Measurements from ENCODE around the gene URAD.

URAD gene

DNA sequence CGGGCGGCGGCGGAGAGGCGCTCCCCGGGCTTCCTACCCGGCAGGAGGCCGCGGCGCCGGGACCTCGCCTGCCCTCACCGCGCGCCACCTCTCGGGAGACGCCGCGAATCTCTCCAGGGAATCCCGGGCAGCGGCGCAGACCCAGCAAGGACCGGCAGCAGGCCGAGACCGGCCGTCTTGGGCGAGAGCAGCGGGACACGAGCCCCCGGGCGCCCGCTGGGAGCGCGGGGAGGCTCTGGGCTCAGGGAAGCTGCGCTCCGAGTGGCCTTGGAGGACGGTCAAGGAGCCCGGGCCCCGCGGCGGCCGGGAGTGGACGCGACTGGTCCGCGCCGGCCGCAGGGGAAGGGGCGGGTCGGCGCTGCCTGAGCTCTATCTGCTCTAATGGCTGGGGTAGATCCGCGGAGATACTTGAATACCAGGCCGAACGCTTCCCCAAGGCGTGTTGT lies 34.1 kb downstream of the URAD start:
- FAIRE-seq: no peak

DNA sequence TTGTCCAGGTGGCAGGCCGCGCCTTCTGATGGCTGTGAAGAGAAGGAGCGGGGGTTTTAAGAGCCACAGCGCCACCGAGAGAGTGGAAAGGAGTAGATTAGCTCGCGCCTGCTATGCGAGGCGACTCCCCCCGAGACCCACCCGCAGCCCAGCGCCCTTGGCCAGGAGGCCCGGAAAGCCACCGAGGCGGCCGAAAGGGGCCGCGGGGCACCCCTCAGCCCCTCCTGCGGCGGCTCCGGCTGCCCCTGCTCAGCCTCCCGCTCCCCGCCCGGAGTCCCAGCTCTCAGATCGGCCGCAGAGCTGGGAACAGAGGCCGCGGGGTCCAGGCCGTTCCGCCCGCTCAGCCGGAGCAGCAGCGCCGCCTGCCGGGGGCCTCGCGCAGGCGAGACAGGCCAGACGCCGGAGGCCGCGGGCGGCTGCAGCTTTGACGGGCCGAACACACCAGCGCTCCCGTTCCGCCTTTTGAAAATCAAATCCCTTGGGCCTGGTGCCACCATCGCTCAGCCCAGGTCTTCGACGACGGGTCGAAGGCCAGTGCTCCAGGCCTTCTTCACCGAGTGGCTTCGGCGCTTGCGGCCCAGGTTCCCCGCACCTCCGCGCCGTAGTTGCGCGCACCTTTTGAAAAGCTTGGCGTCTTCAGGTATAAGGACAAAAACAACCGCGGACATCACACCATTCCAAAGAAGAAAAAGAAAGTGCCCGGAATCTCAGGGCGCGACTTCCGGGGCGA lies 34.7 kb downstream of the URAD start:
- no peak for FAIRE-seq

DNA sequence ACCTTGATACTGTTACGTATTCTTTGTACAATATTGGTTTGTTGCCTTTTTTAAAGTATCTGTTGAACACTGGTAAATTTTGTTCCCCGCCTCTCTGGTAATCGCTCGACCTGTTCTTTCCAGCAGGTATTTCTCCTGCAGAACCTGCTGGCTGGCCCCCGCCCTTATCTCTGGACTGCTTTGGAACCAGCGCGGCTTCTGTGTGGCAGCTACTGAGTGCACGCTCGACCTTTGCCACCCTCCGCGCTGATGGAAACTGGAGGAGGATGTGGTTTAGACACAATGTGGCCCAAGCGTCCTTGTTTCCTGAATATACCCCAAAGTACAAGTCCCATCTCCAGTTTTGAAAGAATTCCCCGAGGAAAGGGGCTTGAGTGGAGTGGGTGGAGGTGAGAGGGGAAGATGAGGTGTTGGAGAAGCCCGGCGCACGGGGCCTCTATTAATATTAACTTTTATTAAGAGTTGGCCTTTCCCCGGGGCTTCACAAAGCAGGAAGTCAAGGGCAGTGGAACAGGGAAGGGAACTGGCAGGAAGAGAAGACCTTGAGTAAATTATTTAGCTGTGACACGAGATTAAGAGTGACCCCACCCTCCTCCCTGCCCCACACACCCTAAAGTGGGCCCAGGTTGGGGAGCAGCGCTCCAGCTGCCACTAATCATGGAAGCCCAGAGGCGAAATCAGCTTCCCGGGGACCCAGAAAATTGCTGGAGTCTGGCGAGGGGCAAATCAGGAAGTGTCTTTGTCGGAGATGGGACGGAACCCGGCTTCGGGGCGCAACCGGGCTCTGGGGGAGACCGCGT lies 35.4 kb downstream of the URAD start:
- FAIRE-seq: no peak

DNA sequence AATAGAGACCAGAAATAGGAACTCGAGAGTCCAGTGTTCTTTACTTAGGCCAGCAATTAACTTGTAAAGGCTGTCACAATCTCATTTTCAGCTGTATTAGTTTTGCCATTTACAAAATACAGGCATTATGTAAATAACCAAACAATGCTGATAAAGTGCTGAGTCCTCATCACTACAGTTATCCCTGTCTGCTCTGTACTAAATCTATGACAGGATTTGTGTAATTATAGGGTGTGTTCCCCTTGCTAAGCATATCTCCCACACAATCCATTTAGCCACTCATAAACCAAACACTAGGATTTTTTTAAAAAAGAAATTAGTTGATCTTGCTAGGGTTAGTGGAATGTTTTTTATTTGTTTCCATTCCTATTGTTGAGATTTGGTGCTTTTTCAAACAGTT lies 45.5 kb downstream of the URAD start:
- no peak for FAIRE-seq

DNA sequence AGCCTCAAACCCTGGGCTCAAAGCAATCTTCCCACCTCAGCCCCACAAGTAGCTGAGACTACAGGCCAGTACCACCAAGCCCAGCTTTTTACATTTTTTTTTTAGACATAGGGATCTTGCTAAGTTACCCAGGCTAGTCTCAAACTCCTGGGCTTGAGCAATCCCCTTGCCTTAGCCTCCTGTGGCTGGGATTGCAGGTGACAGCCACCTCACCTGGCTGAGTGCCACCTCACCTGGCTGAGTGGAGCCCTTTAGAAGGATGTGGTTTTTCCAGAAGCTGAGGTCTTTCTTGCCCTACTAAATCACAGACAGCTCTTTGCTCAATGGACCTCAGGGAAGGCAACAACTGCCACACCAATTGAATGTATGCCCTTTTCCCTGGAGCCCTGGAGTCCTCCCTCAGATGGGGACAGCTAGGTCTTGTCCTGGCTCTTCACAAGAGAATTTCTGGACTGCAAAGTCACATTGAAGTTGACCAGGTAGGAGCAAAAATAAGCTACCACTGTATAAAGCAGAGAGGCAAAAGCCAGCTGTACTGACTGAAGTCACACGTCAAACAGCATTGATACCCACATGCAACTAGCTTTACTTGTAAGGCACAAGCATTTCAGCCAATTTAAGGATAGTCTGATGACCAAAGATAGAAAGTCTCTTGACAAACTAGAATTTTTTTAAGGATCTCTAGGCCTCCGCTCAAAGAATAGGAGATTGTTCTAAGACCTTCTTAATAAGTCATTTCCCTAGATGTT lies 54.7 kb downstream of the URAD start:
- FAIRE-seq: no peak

DNA sequence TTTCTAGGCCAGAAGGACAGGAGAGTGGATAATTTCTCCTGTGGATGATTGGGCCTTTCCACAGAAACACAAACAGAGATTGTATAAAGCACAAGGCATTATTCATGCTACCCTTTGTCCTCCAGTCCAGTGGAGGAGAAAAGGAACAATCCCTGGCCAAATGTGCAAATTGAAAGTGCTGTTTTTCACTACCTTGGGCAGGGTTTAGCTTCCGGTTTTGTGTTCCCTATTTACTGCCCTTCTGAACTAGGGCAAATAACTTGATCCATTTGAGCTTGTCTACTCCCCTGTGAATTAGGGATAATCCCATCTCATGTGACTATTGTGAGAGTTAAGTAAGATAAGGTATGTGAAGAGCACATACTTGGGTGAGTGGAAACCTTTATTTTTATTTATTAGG lies 55.4 kb downstream of the URAD start:
- no peak for FAIRE-seq

DNA sequence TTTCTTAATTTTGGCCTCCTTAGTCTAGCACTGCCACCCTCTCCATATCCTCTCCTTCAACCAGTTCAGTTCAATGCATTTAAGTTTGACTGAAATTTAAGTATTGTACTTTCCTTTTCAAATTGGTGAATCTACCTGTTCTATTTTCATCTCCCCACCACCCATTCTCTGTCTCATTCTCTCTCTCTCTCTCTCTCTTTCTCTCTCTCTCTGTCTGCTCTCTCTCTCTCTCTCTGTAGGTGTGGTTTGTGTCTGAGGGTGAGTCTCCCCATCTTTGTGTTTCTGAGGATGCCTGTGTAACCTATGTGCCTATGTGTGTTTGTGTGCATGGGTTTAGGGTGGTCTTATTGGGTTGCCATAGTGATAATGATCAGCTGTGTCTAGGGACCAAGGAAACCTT lies 58.6 kb downstream of the URAD start:
- peak; percentile 33 for FAIRE-seq

DNA sequence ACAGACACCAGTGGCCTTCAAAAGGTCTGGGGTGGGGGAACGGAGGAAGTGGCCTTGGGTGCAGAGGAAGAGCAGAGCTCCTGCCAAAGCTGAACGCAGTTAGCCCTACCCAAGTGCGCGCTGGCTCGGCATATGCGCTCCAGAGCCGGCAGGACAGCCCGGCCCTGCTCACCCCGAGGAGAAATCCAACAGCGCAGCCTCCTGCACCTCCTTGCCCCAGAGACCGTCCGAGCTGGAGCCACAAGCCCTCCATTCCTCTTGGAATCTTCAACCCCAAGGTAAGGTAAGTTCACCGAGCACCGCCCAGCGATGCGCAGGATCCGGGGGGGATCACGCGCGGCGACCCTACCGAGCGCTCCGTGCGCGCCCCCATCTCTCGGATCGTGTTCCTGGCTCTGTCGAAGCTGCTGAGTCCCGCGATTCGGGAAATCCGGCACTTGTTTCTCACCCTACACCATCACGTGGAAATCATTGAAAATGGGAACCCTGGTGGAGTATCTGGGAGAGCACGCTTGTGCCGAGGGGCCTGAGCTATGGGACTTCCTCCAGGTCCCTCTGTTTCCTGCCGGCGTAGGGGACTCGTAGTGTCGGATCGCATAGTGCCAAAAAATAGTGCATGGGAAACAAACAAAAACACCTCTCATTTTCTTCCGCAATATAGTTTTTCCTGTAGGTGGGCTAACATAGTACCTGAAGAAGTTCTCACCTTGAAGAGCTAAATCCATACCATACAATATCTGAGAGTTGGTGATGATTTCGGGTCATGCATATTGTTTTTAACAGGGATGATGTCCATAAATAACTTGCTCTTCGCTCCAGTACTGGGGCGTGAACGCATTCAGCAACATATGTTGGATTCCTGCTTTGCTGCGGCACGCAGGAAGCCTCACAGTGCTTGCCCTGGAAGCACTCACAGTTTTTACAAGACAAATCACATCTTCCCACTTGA lies 59.4 kb downstream of the URAD start:
- no peak for FAIRE-seq

DNA sequence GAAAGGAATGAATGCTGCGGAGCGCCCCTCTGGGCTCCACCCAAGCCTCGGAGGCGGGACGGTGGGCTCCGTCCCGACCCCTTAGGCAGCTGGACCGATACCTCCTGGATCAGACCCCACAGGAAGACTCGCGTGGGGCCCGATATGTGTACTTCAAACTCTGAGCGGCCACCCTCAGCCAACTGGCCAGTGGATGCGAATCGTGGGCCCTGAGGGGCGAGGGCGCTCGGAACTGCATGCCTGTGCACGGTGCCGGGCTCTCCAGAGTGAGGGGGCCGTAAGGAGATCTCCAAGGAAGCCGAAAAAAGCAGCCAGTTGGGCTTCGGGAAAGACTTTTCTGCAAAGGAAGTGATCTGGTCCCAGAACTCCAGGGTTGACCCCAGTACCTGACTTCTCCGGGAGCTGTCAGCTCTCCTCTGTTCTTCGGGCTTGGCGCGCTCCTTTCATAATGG lies 60.1 kb downstream of the URAD start:
- no peak for FAIRE-seq
